Dermis blood vessel endothelial cell (primary cell): Measurements from ENCODE around the gene CCDC172. TPM values are rescaled to one million over a fixed set of nuclear protein-coding genes. Genes with fewer than 3 reads are reported as not detected.
"Not testable (repeated sequence)": the region's sequence is repeated elsewhere in the genome, so short reads cannot be mapped to it uniquely, and the experiment has no call there.

ENCODE experiments used
- DNase-seq: peaks from one replicate; pipeline ENCODE4 v3.0.0; 2010
- total RNA-seq: library from RNA; depleted of rRNA; stranded (reverse); fragments of >200 nt; gene quantifications from 2 replicates; pipeline ENCODE4 v1.2.3, GENCODE V29; 2014

Gene CCDC172
- total RNA-seq, 1 donor from 2014 or later = not detected

GRCh38 chr10:116336866-116337265 lies 12.6 kb downstream of the CCDC172 start:
- DNase-seq = no peak

DNA sequence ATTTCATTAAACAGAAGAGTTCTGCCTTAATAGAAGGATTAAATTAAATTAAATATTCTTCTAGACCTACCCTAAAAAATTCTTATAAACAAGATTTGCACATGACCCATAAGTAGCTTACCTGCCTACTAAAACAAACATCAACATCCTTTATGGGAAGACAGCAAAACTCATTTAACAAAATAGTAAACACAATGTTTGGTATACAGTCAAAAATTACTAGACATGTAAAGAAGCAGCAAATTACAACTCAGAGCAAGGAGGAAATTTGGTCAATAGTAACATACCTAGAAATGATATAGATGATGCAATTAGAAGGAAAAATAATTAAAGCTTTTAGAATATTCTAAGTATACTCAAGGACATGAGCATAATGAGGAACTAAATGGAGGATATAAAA lies 27.9 kb downstream of the CCDC172 start:
- DNase-seq = no peak

GRCh38 chr10:116353817-116354216 lies 29.6 kb downstream of the CCDC172 start:
- DNase-seq = no peak

- DNase-seq = no peak
Measured at GRCh38 chr10:116355341-116355740, 31.1 kb downstream of the CCDC172 start.

DNA sequence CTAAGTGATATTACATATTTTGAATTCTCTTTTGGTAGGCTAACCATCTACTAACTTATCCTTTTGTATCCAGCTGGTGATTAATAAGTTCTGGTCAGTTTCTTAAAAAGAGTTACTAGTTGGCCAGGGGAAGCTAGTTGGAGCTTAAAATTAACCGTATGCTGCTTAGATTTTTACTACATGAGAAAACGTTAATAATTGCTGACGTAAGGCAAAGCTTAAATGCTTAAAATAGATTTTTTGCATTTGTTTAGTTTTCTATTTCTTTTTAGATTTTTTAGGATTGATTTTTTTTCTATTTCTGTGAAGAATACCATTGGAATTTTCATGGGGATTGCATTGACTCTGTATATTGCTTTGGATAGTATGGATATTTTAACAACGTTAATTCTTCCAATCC lies 32.6 kb downstream of the CCDC172 start:
- no peak for DNase-seq

DNA sequence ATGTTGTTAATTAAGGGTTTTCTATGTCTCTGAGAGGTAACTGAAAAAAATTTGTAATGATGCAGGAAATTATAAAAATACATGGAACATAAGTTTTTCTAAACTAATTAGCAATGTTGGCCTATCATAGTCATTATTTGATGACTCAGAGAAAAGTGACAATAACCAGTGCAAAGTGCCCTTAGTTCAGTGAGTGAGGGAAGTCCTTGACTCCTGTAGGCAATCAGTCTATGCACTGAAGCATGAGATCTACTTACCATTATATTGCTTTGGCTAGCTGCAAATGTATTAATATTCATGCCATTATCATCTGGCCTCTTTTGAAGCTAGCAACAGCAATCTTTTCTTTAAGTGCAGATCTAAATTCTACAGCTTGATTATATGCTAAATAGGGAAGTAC lies 40.6 kb downstream of the CCDC172 start:
- DNase-seq = no peak

DNA sequence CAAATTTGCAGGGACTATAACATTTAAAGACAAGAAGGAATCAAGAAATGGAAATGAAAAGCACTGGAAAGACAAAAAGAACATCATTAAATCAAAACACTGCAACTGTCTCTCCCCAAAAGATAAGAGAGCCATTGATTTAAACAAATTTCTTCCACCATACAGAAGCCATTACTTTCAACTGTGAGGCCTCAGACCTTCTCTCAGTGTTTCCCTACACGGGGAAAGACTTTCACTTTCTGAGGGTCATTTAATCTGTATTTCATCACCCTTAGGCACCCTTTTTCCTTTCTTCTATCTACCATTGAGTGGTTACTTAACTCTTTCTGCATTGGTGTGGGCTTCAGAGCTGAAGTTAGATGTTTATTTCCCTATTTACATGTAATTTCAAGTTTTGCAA lies 47.5 kb downstream of the CCDC172 start:
- DNase-seq = no peak

GRCh38 chr10:116382290-116382689 lies 58.0 kb downstream of the CCDC172 start:
- no peak for DNase-seq

DNA sequence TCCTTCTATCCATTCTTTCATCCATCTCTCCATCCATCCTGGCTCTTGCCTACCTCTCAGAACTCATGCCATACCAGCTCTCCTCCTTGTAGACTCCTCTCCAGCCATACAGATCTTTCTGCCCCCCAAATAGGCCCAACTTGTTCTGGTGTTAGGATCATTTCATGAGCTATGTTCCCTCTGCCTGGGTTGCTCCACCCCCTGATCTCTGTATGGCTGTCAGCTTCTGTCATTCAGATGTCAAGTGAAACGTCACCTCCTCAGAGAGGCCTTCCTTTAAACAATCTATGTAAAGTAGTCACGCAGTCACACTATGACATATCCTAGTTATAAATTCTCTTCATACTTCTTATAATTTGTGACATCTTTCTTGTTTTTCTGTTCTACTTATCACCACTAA lies 61.1 kb downstream of the CCDC172 start:
- DNase-seq = no peak

DNA sequence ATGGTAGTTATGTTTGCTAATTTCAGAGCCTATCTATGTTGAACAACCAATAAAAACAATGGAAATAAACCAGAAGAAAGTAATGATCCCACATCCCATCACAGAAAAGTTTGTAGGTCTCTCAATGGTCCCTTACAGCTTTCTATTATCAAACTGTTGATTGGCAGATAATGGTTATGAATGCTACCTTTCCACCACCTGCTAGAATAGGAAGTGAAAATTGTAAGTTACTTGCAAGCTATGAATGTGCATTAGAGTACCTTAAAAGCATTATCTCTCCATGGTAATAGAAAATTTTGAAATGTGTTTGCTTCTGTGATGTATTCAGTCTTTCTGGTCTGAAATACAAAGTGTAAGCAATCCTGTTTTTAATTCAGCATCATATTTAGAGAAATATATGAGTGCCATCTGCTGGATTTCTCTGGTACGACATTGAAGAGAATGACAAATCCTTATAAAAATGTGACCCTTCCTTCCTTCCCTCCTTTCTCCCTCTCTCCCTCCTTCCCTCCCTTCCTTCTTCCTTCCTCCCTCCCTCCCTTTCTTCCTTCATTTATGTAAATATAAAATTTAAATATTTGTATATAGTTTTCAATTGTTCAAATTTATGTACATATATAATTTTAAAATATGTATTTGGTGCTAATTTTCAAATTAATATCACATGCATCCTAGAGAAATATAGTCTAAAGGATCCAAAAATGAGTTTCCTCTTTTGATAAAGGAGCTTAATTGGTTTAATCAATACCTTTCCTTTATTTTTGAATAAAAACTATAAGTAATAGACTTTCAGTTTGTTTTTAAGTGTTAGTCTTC lies 62.0 kb downstream of the CCDC172 start:
- peak; percentile 57 for DNase-seq

GRCh38 chr10:116393246-116393831 lies 69.1 kb downstream of the CCDC172 start:
- not testable (repeated sequence) for DNase-seq

DNA sequence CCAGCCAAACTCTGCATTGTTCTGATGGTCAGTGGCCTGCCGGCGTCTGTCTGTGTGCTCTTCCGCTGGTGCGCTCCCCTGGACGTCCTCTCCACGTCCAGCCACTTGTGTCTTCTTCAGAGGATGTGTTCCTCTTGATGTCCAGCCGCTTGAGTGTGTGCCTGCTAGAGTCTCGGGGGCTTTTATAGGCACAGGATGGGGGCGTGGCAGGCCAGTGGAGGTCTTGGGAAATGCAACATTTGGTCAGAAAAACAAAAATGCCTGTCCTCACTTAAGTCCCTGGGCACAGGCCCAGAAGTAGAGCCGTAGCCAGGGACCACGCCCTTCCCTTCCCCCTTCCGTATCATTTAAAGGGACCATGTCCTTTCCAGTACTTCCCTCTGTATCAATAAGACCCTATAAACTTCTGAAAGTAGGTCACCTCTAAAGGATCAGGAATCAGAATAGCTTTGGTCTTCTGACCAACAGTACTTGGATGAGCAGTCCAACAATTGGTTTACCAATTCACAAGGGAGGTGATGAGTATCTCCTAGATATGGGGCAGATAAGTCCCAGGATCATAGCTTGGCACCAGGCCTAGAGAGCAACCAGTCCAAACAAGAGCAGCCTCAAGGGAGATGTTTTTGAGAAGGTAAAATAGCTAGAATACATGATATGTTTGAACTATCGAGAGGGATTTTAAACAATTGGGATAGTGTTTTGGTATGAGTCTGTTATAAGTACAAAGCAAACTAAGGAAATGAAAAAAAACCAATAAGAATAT lies 71.2 kb downstream of the CCDC172 start:
- no peak for DNase-seq

GRCh38 chr10:116398224-116398623 lies 74.0 kb downstream of the CCDC172 start:
- no peak for DNase-seq

DNA sequence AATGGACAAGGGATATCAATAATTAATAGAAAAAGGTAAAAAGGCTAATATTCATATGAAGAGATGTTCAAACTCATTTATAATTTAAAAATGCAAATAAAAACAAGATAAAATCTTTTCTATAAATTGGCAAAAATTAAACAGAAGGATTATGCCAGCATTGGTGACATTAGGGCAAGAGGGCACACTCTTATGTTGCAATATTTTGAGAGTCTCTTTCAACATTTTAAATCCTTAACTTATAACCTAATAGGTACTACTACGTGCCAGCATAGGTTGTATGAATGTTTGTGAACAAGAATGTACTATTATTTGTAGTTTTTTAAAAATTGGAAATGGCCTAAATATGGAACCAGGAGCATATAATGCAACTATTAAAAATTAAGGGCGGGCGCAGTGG lies 78.6 kb downstream of the CCDC172 start:
- no peak for DNase-seq

DNA sequence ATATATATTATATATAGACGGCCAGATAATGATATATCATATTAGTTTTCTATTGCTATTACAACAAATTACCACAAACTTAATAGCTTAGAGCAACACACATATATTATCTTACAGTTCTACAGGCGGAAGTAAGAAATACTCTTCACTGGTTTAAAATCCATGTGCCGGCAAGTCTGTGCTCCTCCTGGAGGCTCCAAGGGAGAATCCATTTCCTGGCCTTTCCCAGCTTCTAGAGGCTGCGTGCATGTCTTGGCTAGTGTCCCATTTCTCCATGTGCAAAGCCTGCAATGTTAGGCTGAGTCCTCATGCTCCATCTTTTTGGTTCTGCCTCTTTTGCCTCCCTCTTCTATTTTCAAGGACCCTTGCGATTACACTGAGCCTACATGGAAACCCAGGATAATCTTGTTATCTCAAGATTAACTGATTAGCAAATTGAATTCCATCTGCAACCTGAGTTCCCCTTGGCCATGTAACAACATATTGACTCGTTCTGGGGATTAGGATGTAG lies 79.5 kb downstream of the CCDC172 start:
- DNase-seq = no peak

DNA sequence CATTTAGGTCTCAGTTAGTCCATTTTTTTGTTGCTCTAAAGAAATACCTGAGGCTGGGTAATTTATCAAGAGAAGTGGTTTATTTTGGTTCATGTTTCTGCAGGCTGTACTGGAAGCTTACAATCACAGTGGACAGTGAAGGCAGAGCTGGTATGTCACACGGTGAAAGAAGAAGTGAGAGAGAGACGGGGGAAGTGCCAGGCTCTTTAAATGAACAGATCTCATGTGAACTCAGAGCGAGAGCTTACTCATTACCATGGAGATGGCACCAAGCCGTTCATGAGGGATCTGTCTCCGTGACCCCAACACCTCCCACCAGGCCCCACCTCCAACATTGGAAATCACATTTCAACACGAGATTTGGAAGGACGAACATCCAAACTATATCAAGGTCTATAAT lies 84.5 kb downstream of the CCDC172 start:
- DNase-seq = no peak

DNA sequence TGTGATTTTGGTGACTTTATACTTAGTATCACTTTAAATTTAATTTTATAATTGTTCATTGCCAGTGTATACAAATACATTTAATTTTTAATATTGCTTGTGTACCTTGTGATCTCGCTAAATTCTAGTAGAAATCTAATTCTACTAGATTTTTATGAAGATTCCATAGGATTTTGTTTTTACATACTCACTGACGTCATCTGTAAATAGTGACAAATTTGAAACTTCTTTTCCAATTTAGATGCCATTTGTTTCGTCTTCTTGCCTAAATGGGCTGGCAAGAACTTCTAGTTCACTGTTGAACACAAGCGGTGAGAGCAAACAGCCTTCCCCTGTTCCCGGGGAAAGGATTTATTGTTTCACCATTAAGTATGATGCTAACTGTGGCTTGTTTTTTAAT lies 86.1 kb downstream of the CCDC172 start:
- no peak for DNase-seq

DNA sequence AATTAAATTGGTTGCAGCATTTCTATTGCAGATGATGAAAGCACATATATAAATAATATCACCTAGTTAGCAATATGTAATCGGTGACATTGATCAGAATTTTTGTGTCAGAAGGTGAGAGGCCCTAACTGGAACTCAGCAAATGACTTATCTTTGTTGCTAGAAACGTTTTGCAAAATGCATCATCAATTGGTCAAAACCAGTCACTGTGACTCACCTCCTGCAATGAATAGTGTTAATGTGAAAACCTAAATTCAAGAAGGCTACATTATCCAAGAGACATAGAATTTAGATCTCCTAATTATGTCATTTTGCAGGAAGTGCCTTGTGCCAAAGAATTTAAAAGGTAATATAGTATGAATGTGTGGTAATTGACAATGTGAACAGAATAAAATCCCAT lies 93.6 kb downstream of the CCDC172 start:
- DNase-seq = no peak

DNA sequence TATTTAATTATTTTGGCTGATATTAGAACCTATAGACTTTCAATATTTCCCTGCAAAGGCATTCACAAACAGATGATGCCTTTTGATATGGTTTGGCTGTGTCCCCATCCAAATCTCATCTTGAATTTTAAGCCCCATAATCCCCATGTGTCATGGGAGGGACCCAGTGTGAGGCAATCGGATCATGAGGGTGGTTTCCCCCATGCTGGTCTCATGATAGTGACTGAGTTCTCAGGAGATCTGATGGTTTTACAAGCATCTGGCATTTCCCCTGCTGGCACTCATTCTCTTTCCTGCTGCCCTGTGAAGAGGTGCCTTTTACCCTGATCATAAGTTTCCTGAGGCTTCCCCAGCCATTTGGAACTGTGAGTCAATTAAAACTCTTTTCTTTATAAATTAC lies 94.1 kb downstream of the CCDC172 start:
- DNase-seq = no peak

DNA sequence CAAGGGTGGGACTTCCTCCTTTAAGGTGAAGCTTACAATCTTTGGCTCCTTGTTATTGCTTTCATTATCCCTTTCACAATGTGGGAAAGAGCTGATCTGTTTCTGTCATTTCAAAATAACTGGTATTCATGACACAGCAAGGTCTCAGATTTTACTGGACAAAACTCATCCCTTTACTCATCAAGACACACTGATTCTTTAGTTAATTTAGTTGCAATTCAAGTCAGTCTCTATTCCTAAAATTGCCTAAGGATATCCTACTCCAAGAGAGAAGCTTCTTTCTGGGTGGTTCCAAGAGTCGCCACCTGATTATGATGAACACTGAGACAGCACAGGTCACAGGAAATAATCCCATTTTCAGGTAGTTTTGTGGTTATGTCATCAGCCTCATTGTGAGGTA lies 97.6 kb downstream of the CCDC172 start:
- DNase-seq = no peak

GRCh38 chr10:116427671-116428070 lies 103.4 kb downstream of the CCDC172 start, which contains the start of gene PNLIPRP3:
TSS of gene PNLIPRP3 (plus strand) at chr10:116427847. CDS start at chr10:116428013, 166 bp downstream.
- DNase-seq = no peak

- DNase-seq = no peak
Measured at GRCh38 chr10:116429288-116429977, 105.2 kb downstream of the CCDC172 start.
